C4-2B (cell line): ENCODE measurements around the gene LARGE1.

Experiments
- H3K27ac ChIP-seq: fragments of 450-650 bp; 2 replicates; pipeline ENCODE4 v1.5.1; 2017
- ZFX ChIP-seq: fragments of 450-650 bp; IDR thresholded peaks from 2 replicates; pipeline ENCODE4 v1.6.1; 2017
- TF ChIP-seq, protein P1 (sequence below): fragments of 450-650 bp; conservative IDR thresholded peaks from 2 replicates; pipeline ENCODE4 v1.5.1; 2017; ENCODE audit warnings: mild to moderate bottlenecking

The LARGE1 gene

DNA sequence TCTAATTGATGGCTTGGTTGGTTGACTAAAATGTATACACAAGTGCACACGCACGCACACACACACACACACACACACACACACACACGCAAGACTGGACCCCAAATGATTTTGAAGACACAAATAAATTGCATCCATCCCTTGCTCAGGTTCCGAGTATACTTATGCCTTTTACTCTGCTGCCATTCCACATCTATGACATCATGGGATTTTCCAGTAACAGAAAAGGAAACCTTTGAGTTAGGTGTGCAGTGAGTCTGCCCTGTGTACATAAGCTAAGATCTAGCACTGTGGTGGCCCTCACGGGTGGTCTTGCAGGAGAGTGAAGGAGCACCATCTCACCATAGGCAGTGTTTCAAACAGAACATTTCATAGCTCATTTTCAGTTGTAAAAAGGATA, 20.5 kb upstream of the LARGE1 start:
- no peak overlapping the region for H3K27ac ChIP-seq
- TF ChIP-seq ZFX = no peak
- TF ChIP-seq, protein P1, sequence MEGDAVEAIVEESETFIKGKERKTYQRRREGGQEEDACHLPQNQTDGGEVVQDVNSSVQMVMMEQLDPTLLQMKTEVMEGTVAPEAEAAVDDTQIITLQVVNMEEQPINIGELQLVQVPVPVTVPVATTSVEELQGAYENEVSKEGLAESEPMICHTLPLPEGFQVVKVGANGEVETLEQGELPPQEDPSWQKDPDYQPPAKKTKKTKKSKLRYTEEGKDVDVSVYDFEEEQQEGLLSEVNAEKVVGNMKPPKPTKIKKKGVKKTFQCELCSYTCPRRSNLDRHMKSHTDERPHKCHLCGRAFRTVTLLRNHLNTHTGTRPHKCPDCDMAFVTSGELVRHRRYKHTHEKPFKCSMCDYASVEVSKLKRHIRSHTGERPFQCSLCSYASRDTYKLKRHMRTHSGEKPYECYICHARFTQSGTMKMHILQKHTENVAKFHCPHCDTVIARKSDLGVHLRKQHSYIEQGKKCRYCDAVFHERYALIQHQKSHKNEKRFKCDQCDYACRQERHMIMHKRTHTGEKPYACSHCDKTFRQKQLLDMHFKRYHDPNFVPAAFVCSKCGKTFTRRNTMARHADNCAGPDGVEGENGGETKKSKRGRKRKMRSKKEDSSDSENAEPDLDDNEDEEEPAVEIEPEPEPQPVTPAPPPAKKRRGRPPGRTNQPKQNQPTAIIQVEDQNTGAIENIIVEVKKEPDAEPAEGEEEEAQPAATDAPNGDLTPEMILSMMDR = no peak

DNA sequence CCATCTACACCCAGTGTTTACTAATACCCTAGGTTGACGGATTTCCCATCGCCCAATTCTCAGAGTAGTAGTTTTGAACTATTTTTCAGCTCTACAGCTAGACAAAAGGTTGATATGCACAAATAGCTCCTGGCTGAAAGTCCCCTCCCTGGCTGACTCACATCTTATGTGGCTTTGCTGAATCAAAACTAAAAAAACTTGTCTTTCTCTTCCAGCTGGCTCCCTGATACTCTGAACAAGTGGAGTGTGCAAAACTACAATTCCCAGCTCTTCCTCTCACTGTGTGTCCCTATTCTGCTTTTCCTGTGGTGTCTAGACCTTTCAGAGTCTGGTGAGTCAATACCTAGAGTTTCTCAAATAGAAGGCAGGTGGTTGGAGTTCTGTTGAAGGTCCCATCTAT, 12.7 kb upstream of the LARGE1 start:
- H3K27ac ChIP-seq = no peak overlapping the region
- TF ChIP-seq, protein P1 = no peak
- TF ChIP-seq ZFX = no peak

DNA sequence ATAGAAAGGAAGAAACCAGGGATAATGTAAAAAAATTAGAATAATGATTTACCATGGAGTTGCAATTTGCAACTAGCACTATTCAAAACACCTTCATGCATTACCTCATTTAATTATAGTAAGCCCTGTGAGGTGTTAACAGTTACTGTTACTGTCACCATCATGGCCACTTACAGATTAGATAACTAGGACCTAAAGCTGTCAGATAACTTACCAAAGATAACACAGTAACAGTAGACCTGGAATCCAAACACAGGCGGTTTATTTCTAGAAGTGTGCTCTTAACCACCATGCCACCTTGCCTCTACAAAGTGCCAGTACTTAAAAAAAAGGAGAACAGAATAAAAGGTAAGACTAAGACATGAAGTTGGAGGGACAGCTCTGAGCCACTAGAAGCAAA, 11.1 kb upstream of the LARGE1 start:
- H3K27ac ChIP-seq = no peak overlapping the region
- TF ChIP-seq ZFX = no peak
- TF ChIP-seq, protein P1 = no peak

DNA sequence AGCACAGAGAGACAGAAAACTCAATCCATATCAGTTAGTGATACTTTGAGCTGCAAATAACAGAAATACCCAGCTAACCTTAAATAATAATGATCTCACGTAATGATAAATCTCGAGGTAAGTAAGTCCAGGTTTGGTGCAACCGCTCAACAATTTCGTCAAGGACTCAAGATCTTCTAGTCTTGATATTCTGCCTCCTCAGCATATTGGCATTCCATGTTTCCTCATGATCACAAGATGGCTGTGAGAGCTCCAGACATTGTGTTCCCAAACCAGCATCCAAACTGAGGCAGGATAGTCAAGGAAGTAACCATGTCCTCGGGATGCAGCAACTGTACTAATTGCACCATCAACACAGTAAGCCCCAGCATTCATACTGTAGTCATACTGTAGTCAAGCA, 7.5 kb upstream of the LARGE1 start:
- TF ChIP-seq, protein P1 = no peak
- no peak for TF ChIP-seq ZFX
- no peak overlapping the region for H3K27ac ChIP-seq

DNA sequence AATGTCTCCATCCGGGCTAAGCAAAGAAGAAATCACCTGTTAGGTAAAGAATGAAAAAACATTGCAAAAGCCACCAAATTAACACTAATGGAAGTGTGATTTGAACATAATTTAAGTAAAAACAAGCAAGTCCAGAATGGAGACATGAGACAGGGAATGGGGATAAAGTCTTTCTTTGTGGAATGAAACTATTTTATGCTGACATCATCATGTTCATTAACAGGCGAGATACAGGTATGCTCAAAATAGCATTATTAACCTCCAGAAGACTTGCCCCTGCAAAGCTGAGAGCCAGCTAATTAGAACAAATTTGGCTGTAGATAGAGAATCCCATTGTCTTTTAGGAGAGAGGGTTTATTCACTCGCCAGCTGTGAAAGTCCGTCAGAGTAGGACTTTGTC, 4.9 kb upstream of the LARGE1 start:
- no peak for TF ChIP-seq ZFX
- TF ChIP-seq, protein P1 = no peak
- H3K27ac ChIP-seq = no peak overlapping the region

DNA sequence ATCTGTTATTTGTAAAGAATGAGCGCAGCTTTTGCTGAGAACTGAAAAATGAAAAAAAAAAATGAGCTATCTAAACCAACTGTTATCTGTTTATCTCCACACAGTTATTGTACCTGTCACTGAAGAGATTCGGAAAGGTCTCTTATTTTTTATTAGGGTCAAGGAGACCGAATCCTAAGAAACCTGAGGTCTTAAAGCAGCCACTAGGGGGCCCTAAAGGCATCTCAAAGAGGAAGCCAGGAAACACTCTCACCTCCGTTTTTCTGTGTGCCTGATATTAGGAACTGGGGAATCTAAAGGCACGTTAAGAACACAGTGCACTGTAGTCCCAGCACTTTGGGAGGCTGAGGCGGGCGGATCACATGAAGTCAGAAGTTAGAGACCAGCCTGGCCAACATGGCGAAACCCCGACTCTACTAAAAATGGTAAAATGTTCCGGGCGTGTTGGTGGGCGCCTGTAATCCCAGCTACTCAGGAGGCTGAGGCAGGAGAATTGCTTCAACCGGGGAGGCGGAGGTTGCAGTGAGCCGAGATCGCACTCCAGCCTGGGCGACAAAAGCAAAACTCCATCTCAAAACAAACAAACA, 3.5 kb upstream of the LARGE1 start:
- H3K27ac ChIP-seq = no peak overlapping the region
- TF ChIP-seq, protein P1 = peak; percentile 77
- TF ChIP-seq ZFX = no peak

DNA sequence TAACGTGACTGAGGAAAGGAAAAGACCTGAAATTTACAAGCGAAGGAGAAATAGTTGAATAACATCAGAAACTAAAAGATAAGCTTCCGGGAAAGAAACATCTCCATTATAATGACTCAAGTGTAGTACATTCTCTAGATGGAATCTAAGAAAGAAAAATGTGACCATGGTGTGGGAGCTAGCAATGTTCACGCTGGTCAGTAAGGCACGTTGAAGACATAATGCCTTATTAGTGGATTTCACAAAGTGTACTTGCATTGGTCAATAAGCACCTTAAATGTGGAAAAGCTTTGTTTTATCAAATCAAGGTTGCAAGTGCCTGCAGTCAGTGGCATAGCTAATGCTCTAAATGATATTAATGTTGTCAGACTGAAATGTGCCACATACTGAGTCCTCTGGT, 2.8 kb upstream of the LARGE1 start:
- no peak overlapping the region for H3K27ac ChIP-seq
- TF ChIP-seq ZFX = no peak
- TF ChIP-seq, protein P1 = no peak
